ENCODE measurements around the gene MYO7A. TPM values are rescaled to one million over a fixed set of nuclear protein-coding genes. Genes with fewer than 3 reads are reported as not detected.

MYO7A gene
- total RNA-seq, 4 donors from 2014 or later = 0.15 to 4.0 (median 1.2) TPM

DNA sequence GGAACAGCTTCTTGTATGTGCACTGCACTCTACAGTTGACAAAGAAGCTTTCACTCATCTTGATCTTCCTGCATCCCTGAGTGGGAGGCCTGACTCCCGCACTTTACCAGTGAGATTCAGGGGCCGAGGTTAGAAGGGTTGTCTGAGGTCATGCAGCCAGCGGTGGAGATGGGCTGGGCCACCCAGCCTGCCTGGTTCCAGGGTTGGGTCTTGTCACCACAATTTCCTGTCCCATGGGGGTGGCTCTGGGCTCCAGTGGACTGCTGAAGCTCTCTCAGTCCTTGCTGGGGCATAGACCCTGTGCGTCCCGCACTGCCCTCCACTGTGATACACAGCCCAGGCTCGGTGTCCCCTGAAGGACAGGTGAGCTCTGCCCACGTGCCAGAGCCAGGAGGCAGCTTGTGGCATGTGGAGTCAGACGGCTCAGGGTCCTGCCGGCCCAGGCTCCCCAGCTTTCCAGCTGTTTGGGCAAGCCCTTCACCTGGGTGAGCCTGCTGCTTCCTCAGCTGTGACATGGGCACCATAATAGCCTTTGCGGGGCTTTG lies 6.9 kb upstream of the MYO7A start:
- TF ChIP-seq CTCF (IDR thresholded peaks at IDR 0.05) (no peak), POLR2A (IDR thresholded peaks at IDR 0.05) (no peak)
- Histone ChIP-seq H3K27ac (no peak overlapping the region), H3K4me3 (no peak overlapping the region), H3K9me3 (no peaks in the 10 kb centered on the region), H3K27me3 (no peaks in the 10 kb centered on the region), H3K4me1 (no peaks in the 10 kb centered on the region), H3K36me3 (peaks cover 0 to 75% (median 0%) of the 10 kb centered on the region in 3 donors)
- DNase-seq = no peak
- WGBS, 2 donors = 70% methylated on average over 3 of the region's 10 CpGs; no CpG with 5 or more reads in 1 of the 2 donors
- intact Hi-C loops (cut with DNase I) = no loop called here

GRCh38 chr11:77121876-77122575 lies 6.0 kb upstream of the MYO7A start:
- peaks cover 2 to 7% (median 6%) of the 10 kb centered on the region in 3 donors for H3K4me1 ChIP-seq
- peaks cover 0 to 72% (median 0%) of the 10 kb centered on the region in 3 donors for H3K36me3 ChIP-seq
- intact Hi-C loops (cut with DNase I) = no loop called here
- no peaks in the 10 kb centered on the region for H3K27me3 ChIP-seq
- no peaks in the 10 kb centered on the region for H3K9me3 ChIP-seq
- no peak for TF ChIP-seq POLR2A (IDR thresholded peaks at IDR 0.05)
- no peak for TF ChIP-seq CTCF (IDR thresholded peaks at IDR 0.05)
- no peak overlapping the region for H3K4me3 ChIP-seq
- 85 to 100% methylated on average over 1 to 3 of the region's 8 CpGs for WGBS, 2 donors
- H3K27ac ChIP-seq = no peak overlapping the region
- no peak for DNase-seq

GRCh38 chr11:77122576-77123212 lies 5.4 kb upstream of the MYO7A start:
- intact Hi-C loops (cut with DNase I) = no loop called here
- WGBS, 2 donors = 84% methylated on average over 4 of the region's 7 CpGs; no CpG with 5 or more reads in 1 of the 2 donors
- Histone ChIP-seq H3K9me3 (no peaks in the 10 kb centered on the region), H3K4me3 (no peak overlapping the region), H3K27me3 (peaks cover 0 to 6% (median 0%) of the 10 kb centered on the region in 4 donors), H3K27ac (no peak overlapping the region), H3K36me3 (peaks cover 0 to 71% (median 0%) of the 10 kb centered on the region in 3 donors), H3K4me1 (peaks cover 9 to 14% (median 13%) of the 10 kb centered on the region in 3 donors)
- DNase-seq = no peak
- TF ChIP-seq CTCF (IDR thresholded peaks at IDR 0.05) = no peak
- no peak for TF ChIP-seq POLR2A (IDR thresholded peaks at IDR 0.05)

DNA sequence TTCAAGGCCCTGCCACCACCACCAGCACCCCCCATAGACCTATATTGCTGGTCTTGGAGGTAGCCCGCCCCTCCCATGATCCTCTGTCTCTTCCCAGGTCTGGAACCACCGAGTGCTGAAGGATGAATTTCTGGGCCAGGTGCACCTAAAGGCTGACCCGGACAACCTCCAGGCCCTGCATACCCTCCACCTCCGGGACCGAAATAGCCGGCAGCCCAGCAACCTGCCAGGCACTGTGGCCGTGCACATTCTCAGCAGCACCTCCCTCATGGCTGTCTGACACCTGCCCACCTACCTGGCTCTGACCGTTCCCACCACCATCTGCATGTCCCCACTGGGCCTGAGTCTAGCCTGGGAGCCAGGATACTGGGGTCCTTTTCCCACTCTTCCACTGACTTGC lies 4.5 kb upstream of the MYO7A start:
- peaks cover 13 to 22% (median 13%) of the 10 kb centered on the region in 3 donors for H3K4me1 ChIP-seq
- TF ChIP-seq POLR2A (IDR thresholded peaks at IDR 0.05) (no peak), CTCF (IDR thresholded peaks at IDR 0.05) (no peak)
- peaks cover 0 to 62% (median 0%) of the 10 kb centered on the region in 3 donors for H3K36me3 ChIP-seq
- intact Hi-C loops (cut with DNase I) = no loop called here
- no peak overlapping the region for H3K27ac ChIP-seq
- peaks cover 0 to 13% (median 0%) of the 10 kb centered on the region in 4 donors for H3K27me3 ChIP-seq
- WGBS, 2 donors = 86 to 100% methylated on average over 3 to 8 of the region's 8 CpGs
- no peak overlapping the region for H3K4me3 ChIP-seq
- DNase-seq = no peak
- H3K9me3 ChIP-seq = no peaks in the 10 kb centered on the region

DNA sequence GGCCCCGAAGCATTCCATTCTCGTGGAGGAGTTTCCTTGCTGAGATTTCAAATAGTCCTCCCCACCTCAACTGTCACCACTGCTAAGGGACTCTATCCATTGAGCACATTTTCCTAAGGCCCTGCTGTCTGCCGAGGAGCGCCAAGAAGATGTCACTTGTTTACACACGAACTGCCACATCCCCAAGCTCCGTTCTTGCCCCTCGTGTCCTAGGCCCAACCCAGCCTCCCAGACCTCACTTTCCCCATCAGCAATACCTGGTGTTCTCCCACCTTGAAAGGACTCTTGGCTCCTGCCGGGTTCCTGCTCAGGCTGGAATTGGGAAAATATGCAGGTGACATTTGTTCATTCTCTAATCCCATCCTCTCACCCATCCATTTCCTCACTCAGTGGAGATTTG lies 4.0 kb upstream of the MYO7A start:
- peaks cover 0 to 13% (median 0%) of the 10 kb centered on the region in 4 donors for H3K27me3 ChIP-seq
- H3K4me1 ChIP-seq = peaks cover 13 to 22% (median 13%) of the 10 kb centered on the region in 3 donors
- no peak for DNase-seq
- intact Hi-C loops (cut with DNase I) = no loop called here
- peaks cover 0 to 57% (median 0%) of the 10 kb centered on the region in 3 donors for H3K36me3 ChIP-seq
- no peaks in the 10 kb centered on the region for H3K9me3 ChIP-seq
- WGBS, 2 donors = 79 to 90% methylated on average over 7 to 8 of the region's 8 CpGs
- no peak for TF ChIP-seq CTCF (IDR thresholded peaks at IDR 0.05)
- H3K27ac ChIP-seq = no peak overlapping the region
- no peak overlapping the region for H3K4me3 ChIP-seq
